ENCODE data around the gene PRKCA. TPM values are rescaled to one million over a fixed set of nuclear protein-coding genes. Genes with fewer than 3 reads are reported as not detected.

Gene PRKCA
- total and polyA plus RNA-seq, 9 of the 15 experiments (the other 6 are each of a cell fraction or from before 2014, with no cell fraction given) = 3.2 to 33.0 (median 17.8) TPM

- TF ChIP-seq JUND (IDR thresholded peaks at IDR 0.05; ENCODE audit: borderline replicate concordance, low read depth, low read length) (peak; percentile 97), JUND (tag; IDR thresholded peaks at IDR 0.05; ENCODE audit: borderline replicate concordance, low read depth, low read length) (peak; percentile 95; the same call in 2 of the 3 replicates), C11orf30 (IDR thresholded peaks at IDR 0.05; ENCODE audit: low read depth) (peak; percentile 86), NEUROD1 (IDR thresholded peaks at IDR 0.05; ENCODE audit: borderline replicate concordance, low read depth, low read length, partially characterized antibody) (peak; percentile 29), ZNF212 (CRISPR knock-in tag; IDR thresholded peaks at IDR 0.05) (no peak), NFATC3 (IDR thresholded peaks at IDR 0.05) (0 out of 2 replicates have a peak, but pooled peaks have one; percentile 16), AFF1 (IDR thresholded peaks at IDR 0.05; ENCODE audit: low read depth in 1 of 2, partially characterized antibody in 2 of 2) (peak in 1 of 2 experiments; percentile 89), TBP (optimal IDR thresholded peaks at IDR 0.05; ENCODE audit: low read depth, low read length) (no peak), NCOR1 (IDR thresholded peaks at IDR 0.05) (peak; percentile 89), SMAD4 (CRISPR knock-in tag; conservative IDR thresholded peaks at IDR 0.05) (peak; percentile 83), JUNB (CRISPR knock-in tag; conservative IDR thresholded peaks at IDR 0.05) (no peak), ZNF124 (CRISPR knock-in tag; IDR thresholded peaks at IDR 0.05) (no peak), TCF15 (CRISPR knock-in tag; IDR thresholded peaks at IDR 0.05) (0 out of 2 replicates have a peak, but pooled peaks have one; percentile 59), EP400 (IDR thresholded peaks at IDR 0.05) (peak; percentile 66), USF1 (CRISPR knock-in tag; IDR thresholded peaks at IDR 0.05) (peak; percentile 22; the same call in 1 of the 2 replicates), CBX2 (IDR thresholded peaks at IDR 0.05; ENCODE audit: insufficient read depth, low read length, poor library complexity, severe bottlenecking) (no peak), CAMTA2 (CRISPR knock-in tag; conservative IDR thresholded peaks at IDR 0.05) (no peak), ZFP30 (CRISPR knock-in tag; IDR thresholded peaks at IDR 0.05; ENCODE audit: borderline replicate concordance) (no peak), ZNF76 (CRISPR knock-in tag; IDR thresholded peaks at IDR 0.05; ENCODE audit: borderline replicate concordance) (no peak), MCM7 (IDR thresholded peaks at IDR 0.05) (no peak), MTF1 (CRISPR knock-in tag; IDR thresholded peaks at IDR 0.05; ENCODE audit: borderline replicate concordance) (no peak), FOXP4 (CRISPR knock-in tag; IDR thresholded peaks at IDR 0.05; ENCODE audit: borderline replicate concordance) (no peak)
Measured at GRCh38 chr17:66343531-66344078, 41.2 kb downstream of the PRKCA start (continued).

Data from K562 (cell line).